Activated naive CD4-positive, alpha-beta T cell treated with Interleukin-2 at 50 U/mL for 16 hours (primary cell): ENCODE measurements around the gene COBL.

ENCODE experiments used
- DNase-seq: peaks from one replicate; pipeline ENCODE4 v3.0.0-alpha.2; 2020

Gene COBL

DNA sequence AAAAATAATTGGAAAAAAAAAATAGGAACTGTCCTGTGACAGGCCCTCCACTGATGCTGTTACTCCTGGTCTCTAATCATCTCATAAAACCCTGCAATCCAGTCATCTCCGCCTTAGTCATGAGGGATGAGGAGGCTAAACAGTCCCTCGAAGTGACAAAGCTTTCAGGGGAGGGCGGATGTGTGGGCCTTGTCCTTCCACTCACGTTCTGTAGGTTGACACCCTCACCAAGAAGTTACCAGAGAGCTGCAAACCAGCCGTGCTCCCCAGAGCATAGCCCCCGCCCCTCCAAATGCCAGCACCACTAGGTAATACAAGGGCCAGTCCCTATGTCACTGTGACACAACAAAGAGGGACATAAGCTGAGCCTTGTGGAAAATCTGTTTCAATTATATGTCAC lies 11.9 kb downstream of the COBL start:
- no peak for DNase-seq

DNA sequence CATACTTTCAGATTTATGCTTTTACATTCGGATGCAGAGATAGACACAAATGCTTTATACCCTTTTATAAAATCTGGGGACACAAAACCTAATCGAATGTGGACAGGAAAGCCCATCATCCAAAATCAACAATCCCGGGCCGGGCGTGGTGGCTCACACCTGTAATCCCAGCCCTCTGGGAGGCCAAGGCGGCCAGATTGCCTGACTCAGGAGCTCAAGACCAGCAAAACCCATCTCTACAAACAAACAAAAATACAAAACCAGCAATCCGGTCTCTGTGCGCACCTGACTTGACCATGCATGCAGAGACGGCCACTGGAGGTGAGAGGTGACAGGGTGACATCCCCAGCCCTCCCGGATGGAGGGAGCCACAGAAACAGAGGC lies 13.5 kb downstream of the COBL start:
- DNase-seq = no peak

DNA sequence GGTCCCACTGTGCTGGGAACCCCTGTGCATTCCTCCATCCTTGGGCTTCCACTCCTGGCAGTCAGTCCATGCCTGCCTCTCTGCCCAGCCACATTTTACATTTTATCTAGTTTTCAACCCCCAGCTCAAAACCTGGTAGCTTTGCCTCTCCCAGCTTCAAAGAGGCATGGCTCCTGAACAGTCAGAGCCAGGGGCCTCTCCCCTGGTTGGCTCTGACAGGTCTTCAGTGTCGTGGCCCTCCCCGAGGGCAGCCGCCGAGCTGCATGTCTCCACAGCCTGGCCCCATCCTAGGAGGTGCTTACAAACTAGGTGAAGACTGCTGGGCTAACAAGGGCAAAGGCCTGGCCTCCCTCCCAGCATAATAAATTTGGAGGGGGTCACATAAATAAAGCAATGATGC lies 14.8 kb downstream of the COBL start:
- DNase-seq = no peak

- DNase-seq = no peak
Observed at GRCh38 chr7:51300762-51301674, 15.6 kb downstream of the COBL start.

DNA sequence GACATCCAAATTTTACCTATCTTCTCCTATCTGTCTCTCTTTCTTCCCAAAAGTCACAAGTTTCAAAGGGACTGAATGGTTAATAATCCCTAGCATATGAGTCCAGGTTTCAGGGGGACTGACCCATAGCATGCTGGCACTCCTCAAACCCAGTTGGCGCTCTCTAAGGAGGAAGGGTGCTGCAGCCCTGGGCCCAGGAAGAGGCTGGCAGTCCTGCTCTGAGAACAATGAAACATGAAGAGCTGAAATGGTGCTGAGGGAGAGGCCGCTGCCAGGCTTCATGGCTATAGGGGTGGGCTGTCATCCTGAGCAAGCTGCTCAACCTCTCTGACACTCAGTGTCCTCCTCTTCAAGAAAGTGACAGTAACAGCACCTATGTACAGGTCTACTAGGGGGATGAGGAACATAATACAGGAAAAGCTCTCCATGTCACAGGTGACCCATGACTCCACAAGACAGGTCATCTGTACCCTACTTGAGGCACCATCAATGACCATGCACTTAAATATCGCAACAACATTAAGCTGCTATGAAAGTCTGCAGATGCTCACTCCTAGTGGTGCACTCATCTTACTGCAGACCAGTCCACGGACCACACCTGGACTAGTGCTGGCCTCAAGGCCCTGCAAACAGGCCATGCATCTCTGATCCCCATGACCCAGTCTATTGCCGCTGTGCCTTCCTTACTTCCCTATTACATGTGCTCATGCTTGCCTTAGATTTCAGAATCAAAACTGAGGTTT lies 17.0 kb downstream of the COBL start:
- DNase-seq = no peak

GRCh38 chr7:51298912-51299311 lies 17.7 kb downstream of the COBL start:
- no peak for DNase-seq

DNA sequence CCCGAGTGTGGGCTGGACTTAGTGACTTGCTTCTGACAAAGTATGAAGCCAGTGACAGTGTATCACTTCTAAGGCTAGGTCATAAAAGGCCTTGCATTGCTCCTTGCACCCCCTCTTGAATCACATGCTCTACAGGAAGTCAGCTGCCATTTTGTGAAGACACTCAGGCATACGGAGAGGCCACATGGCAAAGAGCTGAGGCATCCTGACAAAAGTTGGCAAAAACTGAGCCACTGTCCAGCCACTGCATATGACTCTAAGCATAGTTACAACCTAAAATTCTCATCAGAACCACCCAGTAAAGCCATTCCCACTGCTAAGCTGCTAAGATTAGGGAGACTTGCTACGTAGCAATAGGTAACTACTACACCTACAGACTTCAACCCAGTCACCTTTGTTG lies 18.6 kb downstream of the COBL start:
- DNase-seq = no peak

DNA sequence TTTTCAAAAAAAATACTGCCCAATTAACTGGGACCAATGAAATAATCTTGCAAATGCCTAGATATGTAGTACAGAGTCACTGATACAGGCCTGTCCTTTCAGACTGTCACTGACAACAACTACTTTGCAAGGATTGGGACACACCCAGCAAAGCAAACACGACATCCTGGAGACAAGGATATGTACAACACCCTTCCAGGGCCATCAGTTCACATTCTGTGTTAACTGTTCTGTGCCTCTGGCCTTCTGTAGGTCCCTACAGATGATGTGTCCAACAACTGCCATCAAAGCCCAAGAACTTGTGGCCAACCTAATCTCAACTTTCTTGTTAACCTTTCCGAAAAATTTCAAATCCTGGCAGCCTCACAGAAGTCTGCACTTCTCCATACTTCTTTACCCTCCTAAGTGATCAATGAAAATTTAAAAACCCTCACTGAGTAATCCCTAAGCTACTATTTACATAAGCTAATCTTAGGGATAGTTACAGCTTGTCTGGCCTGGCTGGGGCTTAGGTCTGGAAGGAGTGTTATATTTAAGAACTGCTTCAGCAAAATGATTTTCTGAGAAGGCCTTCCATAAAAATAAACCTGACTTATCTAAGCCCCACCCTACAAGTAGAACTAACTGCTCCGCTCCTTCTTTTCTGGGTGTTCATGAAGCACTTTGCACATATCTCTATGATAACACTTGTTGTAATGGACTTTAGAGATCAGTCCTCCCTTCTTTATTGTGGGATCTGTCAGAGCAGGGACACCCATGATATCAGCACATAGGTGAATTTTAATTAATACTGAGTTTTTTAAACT lies 21.0 kb downstream of the COBL start:
- no peak for DNase-seq

- DNase-seq = no peak
Observed at GRCh38 chr7:51292596-51292995, 24.0 kb downstream of the COBL start.

- DNase-seq = no peak
Observed at GRCh38 chr7:51290702-51291540, 25.7 kb downstream of the COBL start.

DNA sequence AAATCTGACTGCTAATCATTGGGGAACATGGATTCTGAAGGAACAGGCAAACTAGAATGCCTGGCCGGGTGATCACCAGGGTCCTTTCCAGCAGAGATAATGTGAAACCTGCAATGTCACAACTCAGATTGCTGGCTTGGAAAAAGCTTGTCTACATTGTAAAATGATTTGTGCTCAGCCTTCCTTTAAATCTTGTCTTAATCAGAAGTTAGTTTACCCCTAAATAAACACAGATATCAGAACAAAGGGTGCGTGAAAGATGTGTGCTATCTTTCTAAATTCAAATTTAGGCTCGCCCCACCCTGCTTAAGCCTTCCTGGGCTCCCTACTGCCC lies 26.3 kb downstream of the COBL start:
- no peak for DNase-seq

GRCh38 chr7:51289623-51290303 lies 26.8 kb downstream of the COBL start:
- no peak for DNase-seq

- DNase-seq = no peak
Observed at GRCh38 chr7:51288896-51289622, 27.6 kb downstream of the COBL start.

- DNase-seq = no peak
Observed at GRCh38 chr7:51286401-51286800, 30.2 kb downstream of the COBL start.

DNA sequence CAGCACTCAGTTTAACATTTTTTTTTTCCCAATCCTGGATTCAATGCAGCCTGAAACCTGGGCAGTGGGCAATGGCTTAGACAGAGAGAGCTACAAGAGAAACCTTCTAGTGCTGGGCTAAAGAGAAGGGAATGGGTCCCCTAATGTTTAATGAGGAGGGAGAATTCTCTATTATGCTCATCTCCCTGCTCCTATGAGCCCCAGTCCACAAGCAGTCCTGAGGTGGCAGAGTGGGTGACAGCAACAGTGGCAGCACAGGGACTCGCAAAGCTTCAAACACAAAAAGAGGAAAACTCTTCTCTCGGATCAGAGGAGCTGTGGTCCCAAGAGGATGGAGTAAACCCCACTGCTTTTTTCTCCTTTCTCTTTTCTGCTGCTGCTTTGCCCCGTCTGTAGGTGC lies 36.5 kb downstream of the COBL start:
- DNase-seq = no peak

- no peak for DNase-seq
Observed at GRCh38 chr7:51279391-51280023, 37.1 kb downstream of the COBL start.

DNA sequence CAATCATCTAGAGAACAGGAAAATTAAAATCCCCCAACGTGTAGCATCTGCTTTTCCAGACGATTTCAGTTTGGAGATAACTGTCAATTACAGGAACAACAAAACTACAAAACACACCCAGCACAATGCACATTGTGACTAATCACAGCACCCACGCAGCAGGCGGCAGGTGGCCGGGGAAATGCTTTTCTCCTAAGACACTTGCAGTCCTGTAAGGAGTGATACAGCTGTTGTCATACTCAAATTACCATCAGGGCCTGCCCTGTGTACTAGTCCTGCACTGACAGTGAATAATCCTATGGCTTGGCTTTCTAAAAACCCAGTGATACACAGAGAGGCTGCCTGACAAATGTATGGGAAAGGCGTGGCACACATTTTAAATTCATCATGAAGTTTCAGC lies 37.8 kb downstream of the COBL start:
- DNase-seq = no peak

GRCh38 chr7:51276967-51277366 lies 39.6 kb downstream of the COBL start:
- DNase-seq = no peak

- no peak for DNase-seq
Observed at GRCh38 chr7:51276091-51276605, 40.5 kb downstream of the COBL start.

DNA sequence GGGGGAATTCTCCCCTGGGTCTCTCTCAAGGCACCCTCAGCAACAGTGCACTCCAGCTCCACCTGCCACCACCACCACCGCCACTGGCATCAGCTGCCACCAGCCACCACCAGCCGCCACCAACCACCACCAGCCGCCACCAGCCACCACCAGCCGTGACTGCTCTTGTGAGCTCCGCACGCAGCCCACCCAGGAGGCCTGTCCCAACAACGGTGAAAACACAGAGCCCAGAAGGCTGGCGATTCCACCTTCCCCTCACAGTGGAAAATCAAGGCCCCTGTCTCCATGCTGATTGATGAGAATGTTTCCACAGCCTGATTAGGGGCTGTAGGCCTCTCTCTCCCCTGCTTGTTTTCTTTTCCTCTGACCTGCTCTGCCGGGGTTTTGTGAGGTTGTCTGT lies 41.1 kb downstream of the COBL start:
- no peak for DNase-seq

GRCh38 chr7:51274955-51275354 lies 41.7 kb downstream of the COBL start:
- DNase-seq = no peak
